GM18520 (cell line): ENCODE measurements around the gene MFRP.

Experiments
- ATAC-seq: cut with Tn5 transposase; IDR thresholded peaks from one replicate; pipeline ENCODE4 v1.9.1; 2021; ENCODE audit not compliant: unreplicated experiment

MFRP gene

DNA sequence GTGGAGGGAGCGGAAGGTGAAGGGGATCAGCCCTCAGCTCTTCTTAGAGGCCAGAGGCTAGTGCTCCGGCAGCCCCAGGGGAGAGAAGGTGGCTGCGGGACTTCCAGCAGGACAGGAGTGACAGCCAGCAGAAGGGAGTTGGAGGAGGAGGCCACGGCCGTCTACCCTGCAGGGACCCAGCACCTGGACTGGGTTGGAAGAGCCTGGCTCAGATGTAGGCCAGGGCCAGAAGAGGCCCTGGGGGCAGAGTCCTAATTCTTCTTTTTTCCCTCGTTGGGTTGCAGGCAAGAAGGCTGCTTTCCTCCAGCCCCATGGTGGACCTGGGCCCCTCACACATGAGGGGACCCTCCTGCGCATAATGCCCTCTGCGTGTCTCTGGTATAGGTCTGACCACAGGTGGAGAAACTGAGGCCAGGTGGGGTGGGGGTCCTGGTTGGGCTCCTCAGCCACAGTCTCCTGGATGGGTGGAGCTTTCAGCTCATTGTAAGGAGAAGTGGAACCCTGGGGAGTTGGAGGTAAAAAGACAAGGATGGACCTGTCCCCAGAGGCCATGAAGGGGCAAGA, 27.3 kb downstream of the MFRP start:
- ATAC-seq, result no peak

DNA sequence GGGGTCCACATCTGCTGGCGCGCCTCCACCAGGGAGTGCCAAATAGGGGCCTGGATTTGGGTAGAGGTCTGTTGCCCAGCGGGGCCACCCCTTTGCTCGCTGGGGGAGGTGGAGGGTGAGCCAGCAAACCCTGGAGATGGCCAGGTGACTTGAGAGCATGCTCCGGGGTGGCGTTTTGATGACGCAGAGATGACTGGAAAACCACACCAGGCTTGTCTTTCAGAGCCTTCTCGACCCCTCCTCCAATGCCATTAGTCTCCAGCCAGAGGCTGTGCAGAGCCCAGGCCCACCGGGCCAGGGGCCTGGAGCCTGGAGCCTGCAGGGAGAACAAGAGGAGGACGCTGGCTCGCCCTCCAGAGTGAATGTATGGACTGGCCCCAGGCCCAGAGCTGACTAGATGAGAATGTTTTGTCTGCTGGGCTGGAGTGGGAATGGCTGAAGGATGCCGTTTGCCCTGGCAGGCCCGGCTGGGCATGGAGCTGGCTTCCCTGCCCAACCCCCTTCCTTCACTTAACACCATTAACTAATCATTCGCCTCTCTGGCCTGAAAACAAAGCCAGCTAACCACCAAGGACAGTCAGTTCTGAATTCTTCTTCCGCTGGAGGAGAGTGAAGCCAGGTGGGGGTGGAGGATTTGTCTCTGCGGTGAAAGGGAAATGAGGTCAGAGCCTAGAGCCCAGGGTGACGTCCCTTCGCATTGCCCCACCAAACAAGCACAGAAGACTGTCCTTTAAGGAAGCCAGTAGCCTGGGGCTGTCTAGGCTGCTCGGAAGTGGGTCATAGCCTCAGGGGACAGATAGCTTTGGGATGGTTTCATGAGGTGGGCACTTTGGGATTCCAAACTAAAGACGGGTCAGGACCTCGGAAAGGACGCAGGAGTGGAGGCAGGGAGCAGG, 28.0 kb downstream of the MFRP start:
- ATAC-seq, result no peak

DNA sequence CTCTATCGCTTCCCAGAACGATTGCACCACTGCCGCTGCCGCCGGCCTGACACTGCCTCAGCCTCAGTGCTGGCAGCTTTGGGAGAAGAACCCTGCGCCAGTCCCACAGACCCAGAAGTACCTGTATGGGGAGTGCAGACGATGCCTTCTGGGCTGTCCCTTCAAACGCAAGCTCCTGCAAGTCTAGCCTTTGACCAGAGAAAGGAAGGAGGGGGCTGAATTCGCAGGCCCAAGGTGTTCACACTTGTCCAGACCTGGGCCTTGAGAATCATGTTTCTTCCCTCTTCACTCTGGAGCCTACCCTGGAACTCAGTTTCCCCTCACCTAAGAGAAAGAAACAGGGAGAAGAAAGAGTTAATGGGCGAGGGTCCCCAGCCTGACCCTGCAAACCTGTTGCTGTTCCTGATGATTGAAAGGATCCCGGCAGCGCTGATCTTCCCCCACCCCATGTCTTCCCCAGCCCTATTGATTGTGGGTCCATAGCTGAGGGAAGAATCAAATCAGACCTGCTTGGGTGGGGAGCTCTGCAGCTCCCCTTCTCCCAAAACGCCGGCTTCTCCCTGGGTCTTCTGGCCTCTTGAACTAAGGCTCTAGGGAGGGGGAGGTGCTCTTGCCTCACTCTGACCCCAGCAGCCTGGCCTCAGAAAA, 28.8 kb downstream of the MFRP start:
- ATAC-seq, result no peak

DNA sequence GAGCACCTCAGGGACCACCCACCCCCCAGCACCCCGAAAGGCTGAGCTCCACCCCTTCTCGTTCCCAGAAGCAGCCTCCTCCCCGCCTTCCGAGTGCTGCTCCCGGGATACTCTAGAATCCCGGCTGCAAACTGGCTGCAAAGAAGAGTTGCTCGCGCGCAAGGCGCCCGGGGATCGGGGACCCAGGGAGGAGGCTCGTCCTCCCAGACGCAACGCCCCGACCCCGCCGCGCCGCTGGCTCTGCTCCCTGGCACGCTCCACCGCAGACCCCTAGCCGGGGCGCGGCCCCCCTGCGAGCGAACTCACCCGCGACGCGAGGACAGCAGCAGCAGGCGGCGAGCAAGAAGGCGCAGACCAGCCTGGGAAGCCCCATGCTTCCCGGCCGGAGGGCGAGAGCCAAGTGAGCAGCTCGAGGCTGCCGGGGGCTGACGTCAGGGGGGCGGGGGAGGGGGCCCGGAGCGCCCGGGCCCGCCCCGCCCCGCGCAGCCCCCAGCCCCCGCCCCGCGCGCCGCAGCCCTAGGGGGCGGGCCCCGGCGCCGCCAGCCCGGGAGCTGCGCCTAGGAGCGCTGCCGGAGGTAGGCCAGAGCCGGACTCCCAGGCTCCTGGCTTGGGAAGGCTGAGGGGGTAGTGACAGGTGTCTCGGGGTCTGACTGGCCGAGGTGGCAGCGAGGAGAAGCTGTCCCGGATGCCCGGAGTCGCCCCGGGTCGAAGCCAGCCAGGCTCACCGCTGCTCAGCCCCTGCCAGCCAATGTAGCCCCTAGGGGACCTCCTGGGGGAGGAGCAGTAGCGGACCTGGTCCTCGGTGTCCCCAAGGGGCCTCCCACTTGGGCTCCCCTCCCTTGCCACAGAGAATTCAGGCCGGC, 29.5 kb downstream of the MFRP start, which contains the start of gene MCAM:
TSS of gene MCAM (minus strand) at position 402 of the 863 bp plus-strand sequence. CDS start at position 373, 29 bp downstream.
- ATAC-seq, result no peak

DNA sequence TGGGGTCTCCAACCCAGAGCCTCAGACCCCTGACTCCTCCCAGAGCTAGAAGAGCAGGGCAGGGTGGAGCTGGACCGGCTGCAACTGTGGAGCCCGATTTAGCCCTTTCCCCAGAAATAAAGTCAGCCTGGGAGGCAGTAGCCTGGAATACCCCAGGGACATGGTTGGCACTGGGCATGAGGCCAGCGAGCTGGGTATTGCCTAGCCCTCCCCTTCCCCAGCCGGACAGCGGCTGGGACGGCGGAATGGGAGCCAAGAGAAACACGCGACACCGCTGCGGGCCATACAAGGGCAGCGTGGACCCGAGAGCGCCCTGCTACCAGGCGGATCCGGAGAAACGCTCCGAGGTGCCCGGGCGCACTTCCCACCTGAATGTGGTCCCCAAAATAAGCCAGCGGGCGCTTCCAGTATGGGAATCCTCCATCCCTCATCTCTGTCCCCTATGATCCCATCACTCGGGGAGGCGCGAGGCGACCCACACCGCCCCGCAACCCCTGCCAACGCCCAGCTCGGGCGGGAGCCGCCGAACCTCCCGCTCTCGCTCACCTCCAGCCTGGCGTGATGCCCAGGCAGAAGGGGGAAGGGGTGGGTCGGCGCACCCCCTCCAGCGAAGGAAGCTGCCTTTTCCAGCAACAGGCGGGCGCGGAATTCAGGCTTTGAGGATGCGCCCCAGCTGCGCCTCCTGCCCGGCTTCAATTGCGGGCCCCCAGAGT, 30.3 kb downstream of the MFRP start:
- ATAC-seq, result no peak

DNA sequence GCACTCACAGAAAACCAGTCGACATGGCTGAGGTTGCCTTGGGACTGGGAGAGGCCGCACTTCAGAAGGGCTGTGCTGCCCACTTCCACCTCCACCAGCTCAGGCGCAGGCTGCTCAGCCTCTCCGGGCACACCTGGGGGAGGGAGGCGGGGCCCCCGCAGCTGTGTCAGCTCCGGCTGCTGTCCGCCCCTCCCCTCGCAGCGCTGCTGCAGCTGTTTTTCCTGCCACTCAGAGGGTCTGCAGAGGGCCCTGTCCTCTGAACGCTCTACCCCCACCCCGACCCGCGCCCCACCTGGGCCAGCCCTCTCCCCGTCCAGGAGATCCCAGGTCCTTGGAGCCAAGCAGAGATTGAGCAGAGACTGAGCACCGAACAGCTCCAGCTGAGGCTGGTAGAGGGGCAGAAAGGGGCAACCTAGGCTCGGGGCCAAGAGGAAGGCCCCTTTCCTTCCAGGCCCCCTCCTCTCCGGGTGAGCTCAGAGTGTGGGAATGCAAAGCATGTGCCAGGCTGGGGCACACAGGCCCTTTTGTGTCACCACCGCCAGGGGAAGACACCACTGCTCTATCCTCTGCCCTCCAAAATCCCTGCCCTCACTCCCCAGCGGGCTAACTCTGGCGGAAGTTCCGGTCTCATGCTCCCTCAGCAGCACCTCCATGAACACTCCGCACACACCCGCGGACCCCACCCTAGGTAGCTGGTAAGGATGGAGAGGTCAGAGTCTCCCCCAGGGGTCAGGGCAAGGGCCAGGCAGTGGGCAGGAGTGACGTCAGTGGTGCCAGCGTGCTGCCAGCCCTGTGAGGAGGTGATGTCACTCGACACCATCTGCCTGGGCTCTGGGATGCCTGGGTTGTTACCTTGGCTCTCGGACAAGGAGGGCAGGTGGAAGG, 31.1 kb downstream of the MFRP start:
- no peak for ATAC-seq

DNA sequence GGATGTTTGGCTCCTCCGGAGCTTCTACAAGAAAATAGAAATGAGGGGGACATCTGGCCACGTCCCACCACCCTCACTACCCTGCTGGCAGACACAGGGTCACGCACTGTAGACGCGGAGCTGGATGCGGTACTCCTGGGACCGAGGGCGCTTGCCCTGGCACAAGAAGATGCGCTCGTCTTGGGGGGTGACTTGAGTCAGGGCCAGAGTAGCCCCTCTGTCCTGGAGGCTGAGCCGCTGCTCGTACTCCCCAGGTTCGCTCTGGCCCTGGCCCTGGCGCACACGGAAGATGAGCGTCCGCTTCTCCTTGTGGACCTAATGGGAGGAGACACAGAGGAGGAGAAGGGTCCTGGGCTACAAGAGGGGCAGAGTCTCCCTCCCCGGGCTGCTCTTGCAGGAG, 31.8 kb downstream of the MFRP start:
- ATAC-seq, result no peak

DNA sequence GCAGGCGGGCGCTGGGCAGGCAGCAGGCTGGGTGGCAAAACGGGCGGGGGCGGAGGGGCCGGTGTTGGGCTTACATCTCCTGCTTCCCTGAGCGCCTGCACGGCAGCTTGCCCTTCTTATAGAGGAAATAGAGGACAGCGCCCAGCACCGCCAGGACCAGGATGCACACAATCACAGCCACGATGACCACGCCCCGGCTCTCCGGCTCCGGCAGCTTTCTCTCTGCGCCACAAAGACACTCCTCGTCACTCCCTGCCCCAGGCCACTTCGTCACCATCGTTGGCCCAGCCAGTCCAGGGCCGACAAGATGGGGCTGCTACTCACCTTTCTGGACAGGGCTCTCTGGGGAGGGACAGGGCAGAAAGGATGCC, 35.8 kb downstream of the MFRP start:
- ATAC-seq, result no peak

DNA sequence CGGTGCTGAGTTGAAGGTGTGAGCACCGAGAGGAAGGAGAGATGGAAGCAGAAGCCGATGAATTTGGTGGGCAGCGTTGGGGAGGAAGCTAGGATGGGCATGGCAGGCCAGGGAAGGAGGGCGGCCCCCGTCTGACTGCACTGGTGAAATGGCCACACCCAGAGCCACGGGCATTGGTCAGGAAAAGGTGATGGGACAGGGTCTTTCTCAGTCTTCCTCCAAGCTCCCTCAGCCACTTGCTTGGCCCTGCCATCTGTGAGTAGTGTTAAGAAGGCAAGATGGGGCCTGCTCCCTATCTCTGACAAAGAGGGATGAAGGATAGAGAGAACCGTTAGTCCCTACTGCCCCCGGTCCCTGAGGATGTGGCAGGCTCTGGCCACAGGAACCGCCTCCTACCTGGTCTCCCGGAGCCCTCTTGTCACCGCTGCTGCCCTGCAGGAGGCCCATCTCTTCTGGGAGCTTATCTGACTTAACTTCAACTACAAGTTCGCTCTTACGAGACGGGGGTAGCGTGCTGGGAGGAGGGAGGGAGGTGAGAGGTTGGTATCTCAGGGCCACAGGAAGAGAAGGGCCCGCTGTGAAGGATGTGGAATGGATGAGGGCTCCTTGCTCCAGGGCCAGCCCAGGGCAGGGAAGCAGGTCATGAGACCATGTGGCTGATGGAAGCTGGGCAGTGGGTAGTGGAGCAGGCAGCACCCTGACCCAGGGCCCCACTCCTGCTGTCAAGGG, 36.4 kb downstream of the MFRP start:
- no peak for ATAC-seq

DNA sequence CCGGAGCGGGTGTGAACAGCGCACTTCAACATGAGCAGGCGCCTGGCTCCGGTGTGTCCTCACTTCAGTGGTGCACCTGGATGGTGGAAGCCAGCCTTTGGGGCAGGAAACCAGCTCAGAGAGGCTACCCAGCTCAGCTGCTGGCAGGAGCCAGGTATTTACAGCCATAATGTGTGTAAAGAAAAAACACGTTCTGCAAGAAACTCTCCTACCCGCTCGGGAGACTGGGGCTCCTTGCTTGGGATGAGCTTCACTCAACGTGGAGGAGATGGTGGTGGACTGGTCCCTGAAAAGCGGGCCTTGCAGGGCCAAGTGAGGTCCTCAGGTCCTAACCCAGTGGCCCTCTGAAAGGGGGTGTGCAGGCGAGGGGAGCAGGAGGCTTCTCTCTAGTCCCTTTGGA, 37.1 kb downstream of the MFRP start:
- ATAC-seq, result no peak

DNA sequence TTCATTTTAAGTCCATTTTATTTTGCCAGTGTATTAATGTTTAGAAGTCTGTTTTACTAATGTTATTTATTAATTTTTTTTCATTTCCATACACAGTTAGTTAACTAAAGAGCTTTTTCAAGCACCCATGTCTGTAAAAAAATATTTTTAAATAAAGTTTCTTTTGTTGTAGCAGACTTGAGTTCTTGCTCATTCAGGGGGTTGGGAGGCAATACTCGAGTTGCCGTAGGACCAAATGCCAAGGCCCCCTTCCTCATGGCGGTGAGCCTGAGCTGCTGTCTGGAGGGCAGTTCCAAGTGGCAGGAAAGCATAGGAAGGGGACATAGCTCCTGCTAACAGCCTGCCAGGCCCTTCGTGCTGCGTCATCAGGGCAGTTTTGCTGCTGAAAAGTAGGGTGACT, 38.5 kb downstream of the MFRP start:
- ATAC-seq, result no peak

DNA sequence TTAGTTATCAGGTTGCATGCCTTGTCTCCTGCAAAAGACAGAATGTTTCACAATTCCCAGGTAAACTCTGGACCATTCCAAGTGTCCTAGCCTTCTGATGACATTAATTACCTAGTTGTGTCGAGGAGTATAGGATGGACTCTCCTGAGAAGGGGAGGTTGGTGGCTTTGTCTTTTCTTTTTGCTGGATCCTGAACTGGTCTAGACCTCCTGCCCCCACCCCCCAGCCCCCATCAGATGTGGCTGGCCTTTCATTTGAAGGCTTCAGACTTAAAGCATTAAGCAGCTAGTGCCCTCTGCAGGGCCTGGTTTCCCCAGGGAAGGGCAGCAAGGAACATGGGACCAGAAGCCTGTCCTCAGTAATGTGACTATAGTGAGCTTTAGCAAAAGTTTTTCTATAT, 39.3 kb downstream of the MFRP start:
- no peak for ATAC-seq

DNA sequence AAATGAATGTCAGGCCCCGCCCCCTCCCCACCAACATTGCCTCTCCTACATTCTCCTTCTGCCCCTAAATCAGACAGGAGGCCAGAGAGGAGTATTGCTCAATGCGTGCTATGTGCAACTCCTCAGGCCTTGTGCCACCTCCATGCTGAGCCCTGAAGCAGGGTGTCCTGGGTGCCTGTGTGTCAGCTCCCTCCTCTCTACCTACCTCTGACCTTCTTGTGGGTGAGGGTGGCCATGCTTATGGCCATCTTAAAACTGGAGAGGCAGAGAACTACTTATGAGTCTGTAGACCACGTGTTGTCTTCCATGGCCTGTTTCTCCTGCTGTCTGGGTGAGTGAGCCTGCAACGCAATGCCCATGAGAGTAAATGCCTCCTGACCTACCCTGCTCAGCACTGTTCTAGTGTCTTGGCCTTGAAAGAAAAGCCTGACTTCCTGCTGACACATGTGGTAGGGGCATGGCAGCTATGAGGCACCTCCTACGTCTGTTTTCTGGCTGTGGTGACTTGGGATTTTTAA, 40.1 kb downstream of the MFRP start:
- no peak for ATAC-seq

DNA sequence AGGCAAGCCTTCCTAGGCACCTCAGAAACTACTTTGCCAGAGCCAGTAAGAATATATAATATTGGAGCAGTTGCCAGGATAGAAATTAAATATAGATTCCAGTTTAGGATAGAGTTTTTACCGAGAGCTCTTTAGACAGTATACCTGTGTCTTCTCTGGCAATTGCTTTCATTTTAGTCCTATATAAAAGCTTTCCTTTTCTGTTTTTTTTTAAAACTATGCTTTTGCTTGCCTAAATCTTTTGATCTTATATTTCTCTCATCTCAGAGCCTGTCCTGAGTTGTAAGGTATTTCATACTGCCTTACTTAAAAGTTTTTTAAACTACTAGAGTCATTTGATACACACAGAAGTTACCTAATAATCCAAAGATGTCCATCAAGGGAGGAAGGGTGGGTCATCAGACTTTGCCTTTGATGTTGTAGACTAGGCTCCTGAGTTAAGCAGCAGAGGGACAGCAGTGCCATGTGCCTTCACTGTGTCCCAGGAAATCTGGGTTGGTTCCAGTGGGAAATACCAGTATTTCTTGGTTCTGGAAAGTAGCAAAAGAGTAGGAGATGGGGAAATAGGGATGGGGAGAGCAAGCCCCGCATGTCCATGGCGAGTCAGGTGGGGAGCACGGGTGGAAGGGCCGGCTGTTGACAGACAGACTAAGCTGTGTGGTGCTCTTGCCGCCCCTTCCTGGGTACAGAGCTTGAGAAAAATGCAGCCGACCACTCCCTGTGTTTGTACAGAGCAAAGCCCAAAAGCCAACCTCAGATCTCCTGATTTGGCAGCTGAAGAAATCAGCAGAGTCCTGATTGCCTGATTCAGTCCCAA, 40.7 kb downstream of the MFRP start:
- no peak for ATAC-seq

DNA sequence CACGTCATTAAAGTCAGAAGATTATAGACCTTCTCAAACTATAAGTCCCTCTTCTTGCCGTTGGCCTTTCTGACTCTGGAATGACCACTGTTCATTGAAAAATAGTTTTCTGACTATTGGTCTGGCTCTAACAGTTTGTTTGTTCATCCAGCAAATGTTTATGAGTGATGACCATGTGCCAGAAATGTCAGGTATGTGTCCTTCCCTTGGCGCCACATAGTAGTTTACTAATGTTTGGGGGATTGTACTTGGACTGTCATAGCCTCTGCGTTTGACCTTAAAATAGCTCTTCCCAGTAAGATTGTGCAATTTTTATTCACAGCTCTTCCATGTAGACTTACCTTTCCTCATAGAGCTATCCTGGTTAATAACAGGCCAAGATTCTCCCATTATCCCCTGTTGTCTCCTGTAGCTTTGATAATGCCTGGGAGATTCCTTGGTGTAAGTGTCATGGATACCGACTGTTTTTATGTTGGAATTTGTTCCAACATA, 43.2 kb downstream of the MFRP start:
- no peak for ATAC-seq

DNA sequence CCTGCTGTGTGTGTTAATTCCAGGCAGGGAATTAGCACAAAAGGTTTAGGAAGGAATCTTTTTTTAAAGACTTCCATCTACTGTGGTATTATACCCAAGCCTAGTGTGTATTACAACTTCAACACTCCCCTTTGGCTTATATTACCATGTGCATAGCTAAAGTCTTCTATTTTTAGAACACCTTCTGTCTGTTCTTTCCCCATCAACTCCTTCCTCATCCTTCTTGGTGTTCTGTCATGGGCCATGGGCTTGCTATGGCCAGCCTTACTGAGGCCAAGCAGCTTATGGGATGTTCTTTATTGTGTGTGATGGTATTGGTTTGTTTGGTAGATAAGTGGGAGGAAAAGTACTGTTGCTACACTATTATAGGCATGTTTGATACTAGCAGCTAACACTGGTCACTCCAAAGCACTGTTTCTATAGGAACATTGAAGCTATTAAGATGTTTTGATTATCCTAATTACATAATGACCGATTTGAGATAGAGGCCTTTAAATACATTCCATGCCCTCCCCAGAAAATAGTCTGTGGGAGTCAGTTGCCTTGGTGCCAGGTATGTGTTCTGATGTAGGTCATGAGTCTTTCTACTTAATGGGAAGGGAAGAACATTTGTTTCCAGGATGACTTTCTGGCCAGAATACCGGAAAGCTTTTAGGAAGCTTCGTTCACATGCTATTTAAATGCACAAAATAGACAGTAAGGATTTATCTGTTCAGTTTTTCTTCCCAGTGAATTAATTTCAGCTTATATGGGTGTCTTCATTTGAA, 46.1 kb downstream of the MFRP start:
- no peak for ATAC-seq

DNA sequence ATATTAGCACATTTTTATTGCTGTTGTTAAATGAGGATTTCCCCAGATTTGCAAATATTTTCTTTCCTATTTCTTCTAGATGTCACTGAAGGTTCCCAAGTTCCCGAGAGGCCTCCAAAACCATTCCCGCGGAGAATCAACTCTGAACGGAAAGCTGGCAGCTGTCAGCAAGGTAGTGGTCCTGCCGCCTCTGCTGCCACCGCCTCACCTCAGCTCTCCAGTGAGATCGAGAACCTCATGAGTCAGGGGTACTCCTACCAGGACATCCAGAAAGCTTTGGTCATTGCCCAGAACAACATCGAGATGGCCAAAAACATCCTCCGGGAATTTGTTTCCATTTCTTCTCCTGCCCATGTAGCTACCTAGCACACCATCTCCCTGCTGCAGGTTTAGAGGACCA, 47.1 kb downstream of the MFRP start:
- no peak for ATAC-seq
